PFSK-1 (cell line): ENCODE results near the gene TEX29.

ENCODE experiments used
- REST ChIP-seq, 2 experiments: IDR thresholded peaks; 2 replicates each; pipeline versions ENCODE4 v1.6.1 to v1.8.0; 2011 to 2012; ENCODE audit warnings: low read depth in 2 of 2, low read length in 2 of 2, control low read depth in 1 of 2, inconsistent platforms in 1 of 2, mild to moderate bottlenecking in 1 of 2, moderate library complexity in 1 of 2; ENCODE audit not compliant: insufficient read depth in 1 of 2
- SIN3A ChIP-seq: IDR thresholded peaks from 2 replicates; pipeline ENCODE4 v1.6.1; 2012; ENCODE audit warnings: mild to moderate bottlenecking, low read length, moderate library complexity, borderline replicate concordance; ENCODE audit not compliant: insufficient read depth
- TAF1 ChIP-seq: IDR thresholded peaks from 2 replicates; pipeline ENCODE4 v1.6.1; 2012; ENCODE audit warnings: low read length, control low read depth, borderline replicate concordance; ENCODE audit not compliant: insufficient read depth

- TF ChIP-seq TAF1 (no peak), SIN3A (no peak), REST (IDR thresholded peaks at IDR 0.05; ENCODE audit: insufficient read depth in 1 of 2, low read depth in 2 of 2, low read length in 2 of 2) (no peak)
These were observed 21.4 kb downstream of the TEX29 start for GRCh38 chr13:111341886-111342285.
